GM19455 (cell line): ENCODE data around the gene KRTAP12-4.
"Not testable (repeated sequence)": the region's sequence is repeated elsewhere in the genome, so short reads cannot be mapped to it uniquely, and the experiment has no call there.

Experiments
- ATAC-seq: cut with Tn5 transposase; IDR thresholded peaks from one replicate; pipeline ENCODE4 v1.9.1; 2021; ENCODE audit not compliant: unreplicated experiment

The KRTAP12-4 gene

GRCh38 chr21:44637018-44637850 is 17.2 kb downstream of the KRTAP12-4 start, which contains the start of gene KRTAP10-10:
Gene KRTAP10-10 (plus strand): TSS chr21:44637356. CDS start chr21:44637418, 62 bp downstream.
- ATAC-seq: no peak

GRCh38 chr21:44636209-44637017 is 18.0 kb downstream of the KRTAP12-4 start:
- no peak for ATAC-seq

- ATAC-seq: no peak
Observed at GRCh38 chr21:44632067-44632466, 22.4 kb downstream of the KRTAP12-4 start.

DNA sequence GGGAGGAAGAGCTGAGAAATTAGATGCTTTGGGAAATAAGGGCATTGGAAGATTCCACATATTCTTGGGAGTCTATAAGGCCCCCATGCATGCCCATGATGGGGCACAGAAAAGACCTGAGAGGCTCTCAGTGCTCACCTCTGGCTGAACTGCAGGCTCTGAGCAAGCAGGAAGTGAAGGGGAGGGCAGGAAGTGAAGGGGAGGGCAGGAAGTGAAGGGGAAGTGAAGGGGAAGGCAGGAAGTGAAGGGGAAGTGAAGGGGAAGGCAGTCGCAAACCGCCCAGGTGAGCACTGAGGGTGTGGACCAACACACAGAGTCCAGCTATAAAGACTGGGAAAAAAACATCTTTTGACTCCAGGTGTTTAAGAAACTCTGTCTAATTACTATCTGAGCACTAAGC is 24.0 kb downstream of the KRTAP12-4 start:
- ATAC-seq: no peak

DNA sequence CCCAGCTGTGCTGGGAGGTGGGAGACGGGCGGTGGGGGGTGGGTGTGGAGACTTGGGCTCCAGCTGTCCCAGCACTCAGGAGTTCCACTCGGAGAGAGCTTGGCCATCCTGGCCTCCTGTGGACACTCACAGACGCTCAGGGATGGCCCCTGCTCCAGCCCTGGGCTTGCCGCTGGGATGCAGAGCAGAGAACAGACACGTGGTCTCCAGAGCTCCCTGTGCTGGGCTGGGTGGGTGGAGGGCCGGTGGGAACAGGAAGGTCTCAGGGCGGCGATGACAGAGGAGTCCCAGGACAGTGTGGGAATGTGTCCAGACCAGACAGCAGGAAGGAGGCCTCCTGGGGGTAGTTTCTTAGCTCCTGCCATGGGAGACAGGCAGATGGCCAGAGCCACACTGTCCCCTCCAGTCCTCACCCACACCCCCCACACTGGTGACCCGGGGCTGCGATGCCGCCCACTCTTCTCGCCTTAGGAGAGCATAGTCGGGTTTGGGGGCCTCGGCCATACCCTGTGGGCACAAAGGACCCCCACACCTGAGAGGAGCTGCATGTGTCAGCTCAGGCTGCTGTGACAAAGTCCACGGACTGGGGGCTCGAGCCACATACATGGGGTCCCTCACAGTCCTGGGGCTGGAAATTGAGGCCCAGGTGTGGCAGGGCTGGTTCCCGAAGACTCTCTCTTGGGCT is 25.6 kb downstream of the KRTAP12-4 start:
- no peak for ATAC-seq

- not testable (repeated sequence) for ATAC-seq
Observed at GRCh38 chr21:44627831-44628233, 26.6 kb downstream of the KRTAP12-4 start.

GRCh38 chr21:44627181-44627822 is 27.2 kb downstream of the KRTAP12-4 start:
- ATAC-seq: not testable (repeated sequence)

GRCh38 chr21:44626673-44627143 is 27.8 kb downstream of the KRTAP12-4 start, which contains the start of gene KRTAP10-9:
Gene KRTAP10-9 (plus strand): TSS chr21:44627093. CDS start chr21:44627172, 79 bp downstream.
- ATAC-seq: no peak

DNA sequence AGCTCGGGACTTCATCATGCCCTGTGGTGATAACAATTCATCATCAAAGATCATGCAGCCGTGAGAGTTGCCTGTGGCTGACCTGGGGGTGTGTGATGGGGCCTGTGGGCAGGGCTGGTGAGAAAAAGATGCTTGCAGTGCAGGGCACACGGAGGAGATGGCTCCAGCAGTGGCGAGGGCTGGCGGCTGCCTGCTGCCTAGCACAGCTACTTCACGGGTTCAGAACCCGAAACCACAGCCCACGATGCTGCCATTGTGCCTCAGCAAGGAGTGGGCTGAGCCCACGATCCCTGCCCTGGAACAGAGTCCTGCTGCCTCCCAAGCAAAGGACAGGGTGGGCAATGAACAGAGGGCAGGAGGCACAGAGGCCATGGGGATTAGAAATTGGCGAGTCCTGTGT is 28.2 kb downstream of the KRTAP12-4 start:
- ATAC-seq: no peak

- no peak for ATAC-seq
Observed at GRCh38 chr21:44625756-44626155, 28.7 kb downstream of the KRTAP12-4 start.

GRCh38 chr21:44623575-44623974 is 30.9 kb downstream of the KRTAP12-4 start:
- no peak for ATAC-seq

- no peak for ATAC-seq
Observed at GRCh38 chr21:44619886-44620285, 34.6 kb downstream of the KRTAP12-4 start.

GRCh38 chr21:44618909-44619308 is 35.5 kb downstream of the KRTAP12-4 start:
- ATAC-seq: no peak

DNA sequence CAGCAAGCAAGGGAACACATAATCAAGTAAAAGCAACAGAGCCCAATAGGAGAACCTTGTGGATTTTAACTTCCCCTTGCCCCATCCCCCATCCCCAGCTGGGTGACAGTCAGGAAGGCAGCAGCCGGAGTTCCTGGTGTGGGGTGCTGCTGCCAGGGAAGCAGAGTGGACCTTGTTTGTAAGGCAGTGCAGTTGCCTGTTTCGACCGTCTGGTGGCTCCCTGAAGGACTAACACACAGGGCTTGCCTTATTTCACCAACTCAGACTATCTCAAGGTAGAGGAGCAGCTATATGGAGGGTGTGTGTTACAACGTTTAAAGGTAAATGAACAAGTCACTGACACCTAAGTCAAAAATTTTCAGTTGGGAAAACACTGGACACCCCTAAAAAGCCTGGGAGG is 36.0 kb downstream of the KRTAP12-4 start:
- ATAC-seq: no peak

GRCh38 chr21:44617071-44617501 is 37.4 kb downstream of the KRTAP12-4 start:
- no peak for ATAC-seq

- ATAC-seq: no peak
Observed at GRCh38 chr21:44616591-44616926, 37.9 kb downstream of the KRTAP12-4 start.

- no peak for ATAC-seq
Observed at GRCh38 chr21:44615911-44616590, 38.4 kb downstream of the KRTAP12-4 start.

GRCh38 chr21:44615466-44615865 is 39.0 kb downstream of the KRTAP12-4 start:
- ATAC-seq: no peak

DNA sequence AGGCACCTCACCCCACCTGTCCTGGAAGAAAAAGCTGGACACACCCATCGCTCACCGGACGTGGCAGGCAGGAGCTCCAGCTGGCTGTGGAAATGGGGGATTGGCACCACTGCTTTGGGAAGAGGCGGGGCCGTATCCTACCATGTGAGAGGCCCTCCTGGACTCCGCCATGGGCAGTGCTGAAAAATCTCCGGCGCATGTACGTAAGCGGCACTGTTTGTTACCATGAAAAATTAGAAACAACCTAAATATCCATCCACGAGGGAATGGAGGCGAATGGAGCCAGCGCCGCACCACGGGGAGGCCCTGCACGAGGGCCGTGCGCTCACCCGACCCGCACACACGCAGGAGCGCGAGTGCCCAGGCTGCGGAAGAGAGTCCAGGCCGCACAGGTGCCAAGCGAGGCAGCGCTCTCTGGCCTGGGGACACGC is 39.5 kb downstream of the KRTAP12-4 start:
- ATAC-seq: no peak

DNA sequence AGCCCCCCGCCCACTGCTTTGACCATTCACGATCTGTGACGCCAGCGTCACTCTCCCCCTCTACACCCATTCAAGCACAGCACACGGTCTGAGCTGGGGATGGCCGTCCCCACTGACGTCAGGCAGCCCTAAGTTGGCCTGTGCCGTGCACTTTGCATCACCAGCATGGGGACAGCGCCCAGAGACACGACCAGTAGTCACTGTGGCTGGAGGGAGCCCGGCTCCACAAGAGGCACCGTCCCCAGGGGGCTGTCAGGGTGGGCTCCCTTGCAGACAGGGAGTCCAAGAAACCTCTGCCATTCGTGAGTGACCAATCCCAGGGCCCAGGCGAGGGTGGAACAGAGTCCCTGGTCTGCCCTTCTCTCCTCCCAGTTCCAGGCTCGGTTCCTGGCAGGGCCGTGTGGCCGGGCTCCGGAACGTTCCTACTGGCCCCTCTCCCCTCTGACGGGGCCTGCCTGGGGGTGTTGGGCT is 40.3 kb downstream of the KRTAP12-4 start:
- ATAC-seq: no peak
